Osteocyte (in vitro differentiated cells): ENCODE results near the gene ZSCAN4. TPM values are rescaled to one million over a fixed set of nuclear protein-coding genes. Genes with fewer than 3 reads are reported as not detected.

Experiments
- DNase-seq: peaks from one replicate; pipeline ENCODE4 v3.0.0; 2021; ENCODE audit warnings: mixed read lengths; ENCODE audit not compliant: unreplicated experiment; ENCODE audit errors: extremely low spot score
- H3K27ac Mint-ChIP-seq: one replicate; pipeline ENCODE4 v1.8.0; 2021; ENCODE audit warnings: mild to moderate bottlenecking, mixed read lengths; ENCODE audit not compliant: unreplicated experiment
- H3K27me3 Mint-ChIP-seq: one replicate; pipeline ENCODE4 v1.8.0; 2021; ENCODE audit warnings: mixed read lengths; ENCODE audit not compliant: unreplicated experiment
- H3K36me3 Mint-ChIP-seq: one replicate; pipeline ENCODE4 v1.8.0; 2021; ENCODE audit warnings: mixed read lengths; ENCODE audit not compliant: unreplicated experiment
- H3K4me1 Mint-ChIP-seq: one replicate; pipeline ENCODE4 v1.8.0; 2021; ENCODE audit warnings: mixed read lengths; ENCODE audit not compliant: unreplicated experiment
- H3K4me3 Mint-ChIP-seq: one replicate; pipeline ENCODE4 v1.8.0; 2021; ENCODE audit warnings: mild to moderate bottlenecking, moderate library complexity, mixed read lengths; ENCODE audit not compliant: unreplicated experiment
- H3K9me3 Mint-ChIP-seq: one replicate; pipeline ENCODE4 v1.8.0; 2021; ENCODE audit warnings: mixed read lengths; ENCODE audit not compliant: unreplicated experiment
- CTCF ChIP-seq: fragments of 200-600 bp; sonication (generic); IDR thresholded peaks from 2 replicates; pipeline ENCODE4 v1.5.0; 2021; ENCODE audit warnings: antibody characterized with exemption, mild to moderate bottlenecking, moderate library complexity
- total RNA-seq: library from RNA; stranded (reverse); gene quantifications from 2 replicates; pipeline ENCODE4 v1.2.1, GENCODE V29; 2021

The ZSCAN4 gene
- total RNA-seq, 1 donor from 2014 or later = not detected

- no peak overlapping the region for H3K4me3 Mint-ChIP-seq
- H3K36me3 Mint-ChIP-seq = peaks cover 59% of the 10 kb centered on the region
- no peak for DNase-seq
- H3K27ac Mint-ChIP-seq = no peak overlapping the region
- no peaks in the 10 kb centered on the region for H3K27me3 Mint-ChIP-seq
- peaks cover 57% of the 10 kb centered on the region for H3K9me3 Mint-ChIP-seq
- no peak for TF ChIP-seq CTCF
- no peaks in the 10 kb centered on the region for H3K4me1 Mint-ChIP-seq
Observed at GRCh38 chr19:57689750-57690149, 21.0 kb downstream of the ZSCAN4 start.

GRCh38 chr19:57701625-57702024, 32.9 kb downstream of the ZSCAN4 start:
- Mint-ChIP-seq H3K4me3 (no peak overlapping the region), H3K9me3 (peaks cover 63% of the 10 kb centered on the region), H3K27ac (no peak overlapping the region), H3K4me1 (peaks cover 4% of the 10 kb centered on the region), H3K36me3 (peaks cover 87% of the 10 kb centered on the region), H3K27me3 (no peaks in the 10 kb centered on the region)
- no peak for DNase-seq
- no peak for TF ChIP-seq CTCF

GRCh38 chr19:57706346-57706745, 37.6 kb downstream of the ZSCAN4 start:
- no peaks in the 10 kb centered on the region for H3K27me3 Mint-ChIP-seq
- H3K4me3 Mint-ChIP-seq = no peak overlapping the region
- H3K4me1 Mint-ChIP-seq = peaks cover 29% of the 10 kb centered on the region
- no peak for DNase-seq
- no peak for TF ChIP-seq CTCF
- peaks cover 72% of the 10 kb centered on the region for H3K36me3 Mint-ChIP-seq
- no peak overlapping the region for H3K27ac Mint-ChIP-seq
- peaks cover 45% of the 10 kb centered on the region for H3K9me3 Mint-ChIP-seq

GRCh38 chr19:57708641-57709361, 40.1 kb downstream of the ZSCAN4 start, which contains the start of gene ZNF154:
Gene ZNF154, minus strand, starts transcription at chr19:57709204. Its CDS starts 233 bp downstream, at chr19:57708971.
- peak; percentile 85 for DNase-seq
- no peak for TF ChIP-seq CTCF
- Mint-ChIP-seq H3K36me3 (peaks cover 49% of the 10 kb centered on the region), H3K27me3 (no peaks in the 10 kb centered on the region), H3K27ac (peak within 1 kb of the TSS; percentile 92), H3K4me1 (peaks cover 29% of the 10 kb centered on the region), H3K4me3 (peak within 1 kb of the TSS; percentile 83), H3K9me3 (peaks cover 40% of the 10 kb centered on the region)

- H3K27ac Mint-ChIP-seq = no peak overlapping the region
- peaks cover 46% of the 10 kb centered on the region for H3K36me3 Mint-ChIP-seq
Observed at GRCh38 chr19:57709616-57710015, 40.9 kb downstream of the ZSCAN4 start.

More at GRCh38 chr19:57709616-57710015, 40.9 kb downstream of the ZSCAN4 start:
- peak; percentile 75 for DNase-seq
- Mint-ChIP-seq H3K27me3 (no peaks in the 10 kb centered on the region), H3K4me1 (peaks cover 29% of the 10 kb centered on the region), H3K4me3 (peak overlapping the region; percentile 83), H3K9me3 (peaks cover 39% of the 10 kb centered on the region)
- no peak for TF ChIP-seq CTCF
